Keratinocyte (primary cell): ENCODE results near the gene GIT2. TPM values are rescaled to one million over a fixed set of nuclear protein-coding genes. Genes with fewer than 3 reads are reported as not detected.

Experiments
- DNase-seq: peaks from one replicate; pipeline ENCODE4 v3.0.0-alpha.2; 2011; ENCODE audit warnings: low read depth, missing footprints, low spot score
- FAIRE-seq: peaks from 2 replicates; lab custom pipeline; 2011; peaks lifted over from hg19 to GRCh38; lab: Jason Lieb, UNC
- H2AFZ ChIP-seq: 2 replicates; pipeline ENCODE4 v1.6.0; 2012; ENCODE audit warnings: low read length, control low read depth, inconsistent platforms; ENCODE audit not compliant: control insufficient read depth
- H3K27ac ChIP-seq: 2 replicates; pipeline ENCODE4 v1.5.1; 2011; ENCODE audit warnings: low read length; ENCODE audit not compliant: control insufficient read depth, insufficient read depth
- H3K27me3 ChIP-seq: 3 replicates; pipeline ENCODE4 v1.6.0; 2011; ENCODE audit warnings: low read length; ENCODE audit not compliant: control insufficient read depth, insufficient read depth; ENCODE audit errors: extremely low read depth
- H3K36me3 ChIP-seq, 2 experiments: 2 replicates in 1 of 2; 3 replicates in 1 of 2; pipeline ENCODE4 v1.5.1; 2011; ENCODE audit warnings: low read length in 2 of 2, mild to moderate bottlenecking in 1 of 2; ENCODE audit not compliant: control insufficient read depth in 2 of 2, insufficient read depth in 2 of 2; ENCODE audit errors: extremely low read depth in 1 of 2
- H3K4me1 ChIP-seq: 3 replicates; pipeline ENCODE4 v1.5.1; 2011; ENCODE audit warnings: low read length; ENCODE audit not compliant: control insufficient read depth, insufficient read depth; ENCODE audit errors: extremely low read depth
- H3K4me2 ChIP-seq: 3 replicates; pipeline ENCODE4 v1.6.0; 2011; ENCODE audit warnings: low read depth, low read length; ENCODE audit not compliant: control insufficient read depth, insufficient read depth; ENCODE audit errors: extremely low read depth
- H3K4me3 ChIP-seq, 3 experiments: fragments of 200-600 bp in 1 of 3; sonication (generic) in 1 of 3; 2 replicates in 2 of 3; 3 replicates in 1 of 3; pipeline ENCODE4 v1.5.1; 2011 to 2016; ENCODE audit warnings: low read length in 3 of 3, mild to moderate bottlenecking in 3 of 3, control low read depth in 2 of 3, inconsistent platforms in 1 of 3, low read depth in 1 of 3, mixed read lengths in 1 of 3, mixed run types in 1 of 3, moderate library complexity in 1 of 3; ENCODE audit not compliant: control insufficient read depth in 2 of 3, insufficient read depth in 2 of 3; ENCODE audit errors: extremely low read depth in 1 of 3
- H3K79me2 ChIP-seq: 2 replicates; pipeline ENCODE4 v1.6.0; 2012; ENCODE audit warnings: low read length; ENCODE audit not compliant: control insufficient read depth, insufficient read depth
- H3K9ac ChIP-seq: 3 replicates; pipeline ENCODE4 v1.6.0; 2011; ENCODE audit warnings: low read length; ENCODE audit not compliant: control insufficient read depth, insufficient read depth; ENCODE audit errors: extremely low read depth
- H3K9me1 ChIP-seq: 3 replicates; pipeline ENCODE4 v1.6.0; 2011; ENCODE audit warnings: low read length; ENCODE audit not compliant: control insufficient read depth, insufficient read depth; ENCODE audit errors: extremely low read depth
- H3K9me3 ChIP-seq: 2 replicates; pipeline ENCODE4 v1.5.1; 2012; ENCODE audit warnings: low read depth, low read length; ENCODE audit not compliant: control insufficient read depth
- H4K20me1 ChIP-seq: 3 replicates; pipeline ENCODE4 v1.6.0; 2011; ENCODE audit warnings: low read length; ENCODE audit not compliant: control insufficient read depth, insufficient read depth; ENCODE audit errors: extremely low read depth
- EZH2 ChIP-seq: IDR thresholded peaks from one replicate; pipeline ENCODE4 v1.6.1; 2012; ENCODE audit warnings: inconsistent platforms, mild to moderate bottlenecking, low read length, moderate library complexity
- dilution Hi-C: fragments of 300-500 bp; cut with MboI; formaldehyde crosslinking; loops from one replicate; pipeline ENCODE4 v1.7.0; 2020; ENCODE audit warnings: low sequenced_read_pairs; ENCODE audit not compliant: extremely low pct_ligation_motif_present
- polyA plus RNA-seq, 5 experiments: library from polyadenylated mRNA; depleted of rRNA in 3 of 5; stranded (reverse) in 3 of 5; stranded (forward) in 1 of 5; unstranded in 1 of 5; fragments of >200 nt; gene quantifications; 1 replicate in 1 of 5; 2 replicates in 3 of 5; 3 replicates in 1 of 5; pipeline versions ENCODE4 v1.2.1 to v1.2.3, GENCODE V29; 2011 to 2012; ENCODE audit warnings: missing spikeins in 2 of 5, low read depth in 1 of 5, low replicate concordance in 1 of 5
- TF ChIP-seq, protein P1 (sequence below), 3 experiments: IDR thresholded peaks in 1 of 3; conservative IDR thresholded peaks in 1 of 3; optimal IDR thresholded peaks in 1 of 3; 2 replicates in 2 of 3; 3 replicates in 1 of 3; pipeline versions ENCODE3 to v1.5.1; 2011; ENCODE audit warnings: low read length in 3 of 3, mild to moderate bottlenecking in 3 of 3, moderate library complexity in 2 of 3, control low read depth in 1 of 3, inconsistent platforms in 1 of 3; ENCODE audit not compliant: insufficient read depth in 2 of 3; ENCODE audit errors: extremely low read depth in 1 of 3

Gene GIT2
- polyA plus RNA-seq, 1 donor (not counting 4 experiments of a cell fraction or from before 2014, with no cell fraction given) = 25.9 TPM

DNA sequence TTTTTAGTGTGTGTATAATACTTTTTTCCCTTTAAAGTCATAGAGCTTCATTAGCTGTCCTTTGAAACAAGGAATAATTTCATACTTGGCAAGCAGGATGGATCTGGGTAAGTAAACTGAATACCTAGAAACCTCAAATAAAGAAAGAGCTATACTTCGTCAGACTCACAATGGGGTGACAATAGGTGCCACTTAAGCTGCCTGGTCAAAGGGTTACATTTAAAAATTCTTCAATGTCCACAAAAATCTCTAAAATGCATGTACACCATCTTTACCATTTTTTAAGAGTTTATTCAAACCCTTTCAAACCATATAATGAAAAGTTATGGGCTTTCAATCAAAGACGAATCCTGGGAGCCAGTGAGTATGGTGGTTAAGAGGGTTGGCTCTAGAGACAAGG, 3.1 kb downstream of the GIT2 start:
- Histone ChIP-seq H3K79me2 (peaks cover 45% of the 10 kb centered on the region), H3K27me3 (no peaks in the 10 kb centered on the region), H3K9me1 (no peaks in the 10 kb centered on the region), H3K27ac (no peak overlapping the region), H3K4me3 (no peak overlapping the region), H4K20me1 (no peaks in the 10 kb centered on the region), H3K36me3 (peaks cover 8 to 20% of the 10 kb centered on the region in 2 experiments), H2AFZ (no peak overlapping the region), H3K4me1 (peaks cover 22% of the 10 kb centered on the region), H3K9ac (no peak overlapping the region), H3K9me3 (no peaks in the 10 kb centered on the region), H3K4me2 (no peak overlapping the region)
- no peak for FAIRE-seq
- DNase-seq = no peak
- no peak for TF ChIP-seq EZH2
- TF ChIP-seq, protein P1, sequence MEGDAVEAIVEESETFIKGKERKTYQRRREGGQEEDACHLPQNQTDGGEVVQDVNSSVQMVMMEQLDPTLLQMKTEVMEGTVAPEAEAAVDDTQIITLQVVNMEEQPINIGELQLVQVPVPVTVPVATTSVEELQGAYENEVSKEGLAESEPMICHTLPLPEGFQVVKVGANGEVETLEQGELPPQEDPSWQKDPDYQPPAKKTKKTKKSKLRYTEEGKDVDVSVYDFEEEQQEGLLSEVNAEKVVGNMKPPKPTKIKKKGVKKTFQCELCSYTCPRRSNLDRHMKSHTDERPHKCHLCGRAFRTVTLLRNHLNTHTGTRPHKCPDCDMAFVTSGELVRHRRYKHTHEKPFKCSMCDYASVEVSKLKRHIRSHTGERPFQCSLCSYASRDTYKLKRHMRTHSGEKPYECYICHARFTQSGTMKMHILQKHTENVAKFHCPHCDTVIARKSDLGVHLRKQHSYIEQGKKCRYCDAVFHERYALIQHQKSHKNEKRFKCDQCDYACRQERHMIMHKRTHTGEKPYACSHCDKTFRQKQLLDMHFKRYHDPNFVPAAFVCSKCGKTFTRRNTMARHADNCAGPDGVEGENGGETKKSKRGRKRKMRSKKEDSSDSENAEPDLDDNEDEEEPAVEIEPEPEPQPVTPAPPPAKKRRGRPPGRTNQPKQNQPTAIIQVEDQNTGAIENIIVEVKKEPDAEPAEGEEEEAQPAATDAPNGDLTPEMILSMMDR (optimal IDR thresholded peaks at IDR 0.05 in 1 of 3, IDR thresholded peaks at IDR 0.05 in 1 of 3, conservative IDR thresholded peaks at IDR 0.05 in 1 of 3; ENCODE audit: extremely low read depth in 1 of 3, insufficient read depth in 2 of 3, low read length in 3 of 3) = no peak
- dilution Hi-C loops = no loop called here

DNA sequence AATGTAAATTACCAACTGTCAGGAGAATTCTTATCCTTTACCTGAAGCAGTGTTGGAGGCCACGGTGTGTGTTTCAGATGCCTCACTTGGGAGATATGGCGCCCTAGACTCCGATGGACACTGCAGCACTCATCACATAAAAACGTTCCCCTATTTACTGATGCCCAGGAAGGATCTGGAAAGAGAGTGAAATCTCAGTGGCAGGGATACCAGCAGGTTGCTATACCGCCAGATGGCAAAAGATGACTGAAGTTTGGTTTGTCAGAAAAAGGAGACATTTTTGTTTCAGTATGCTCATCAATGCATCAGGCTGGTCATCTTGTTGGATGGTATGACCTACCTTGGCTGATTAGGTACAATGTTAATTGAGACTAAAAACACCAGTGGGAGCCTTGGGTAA, 4.6 kb downstream of the GIT2 start:
- Histone ChIP-seq H3K4me3 (no peak overlapping the region), H3K79me2 (peaks cover 45% of the 10 kb centered on the region), H2AFZ (no peak overlapping the region), H4K20me1 (no peaks in the 10 kb centered on the region), H3K4me1 (peaks cover 22% of the 10 kb centered on the region), H3K4me2 (no peak overlapping the region), H3K9ac (no peak overlapping the region), H3K9me3 (no peaks in the 10 kb centered on the region), H3K36me3 (peaks cover 8 to 20% of the 10 kb centered on the region in 2 experiments), H3K27ac (no peak overlapping the region), H3K27me3 (no peaks in the 10 kb centered on the region), H3K9me1 (no peaks in the 10 kb centered on the region)
- DNase-seq (no peak), FAIRE-seq (no peak)
- TF ChIP-seq, protein P1 (optimal IDR thresholded peaks at IDR 0.05 in 1 of 3, IDR thresholded peaks at IDR 0.05 in 1 of 3, conservative IDR thresholded peaks at IDR 0.05 in 1 of 3; ENCODE audit: extremely low read depth in 1 of 3, insufficient read depth in 2 of 3, low read length in 3 of 3) = no peak
- TF ChIP-seq EZH2 = no peak
- dilution Hi-C loops = no loop called here
